ENCODE data around the gene TRPM2.

The TRPM2 gene

DNA sequence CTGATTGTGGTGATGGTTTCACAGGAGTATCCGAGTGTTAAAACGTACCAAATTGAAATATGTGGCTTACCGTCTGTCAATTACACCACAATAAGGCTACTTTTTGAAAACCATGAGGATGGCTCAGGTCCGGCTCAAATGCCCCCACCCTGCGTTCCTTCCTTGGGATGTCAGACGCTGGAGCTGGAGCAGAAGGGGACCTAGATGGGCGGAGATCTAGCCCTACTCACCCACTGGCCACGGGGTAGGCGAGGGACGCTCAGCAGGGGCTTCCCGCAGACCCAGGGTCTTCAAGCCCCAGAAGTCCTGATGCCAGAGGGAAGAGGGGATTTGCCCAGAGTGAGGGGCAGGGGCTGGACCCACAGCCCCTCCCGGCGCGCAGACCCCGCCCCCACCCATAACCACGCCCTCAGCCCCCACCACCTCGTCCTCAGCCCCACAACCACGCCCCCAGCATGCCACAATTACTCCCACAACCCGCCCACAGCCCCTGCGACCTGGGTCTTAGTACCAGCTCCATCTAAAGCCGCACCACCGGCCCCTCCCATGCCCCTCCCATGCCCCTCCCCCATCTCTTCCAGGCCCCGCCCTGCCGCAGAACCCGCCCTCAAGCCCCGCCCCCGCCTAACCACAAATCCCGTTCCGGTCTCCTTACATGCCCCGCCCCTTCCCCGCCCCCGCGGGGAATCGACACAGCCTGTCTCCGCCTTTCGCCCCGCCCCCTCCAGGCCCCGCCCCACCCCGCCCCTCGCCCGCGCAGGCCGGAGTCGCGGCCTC, 101.5 kb downstream of the TRPM2 start, which contains the start of gene LRRC3:
Gene LRRC3, plus strand, starts transcription at position 764 of the 777 bp plus-strand sequence. CDS start 1,135 bp downstream, outside the sequence.
- peak; percentile 73 for DNase-seq (ENCODE audit: low read depth)

GRCh38 chr21:44455524-44456213, 102.2 kb downstream of the TRPM2 start:
- H3K4me3 ChIP-seq (ENCODE audit: low read length) = peak overlapping the region; percentile 61
- DNase-seq (ENCODE audit: low read depth) = peak; percentile 25
- peak; percentile 25; the same call in 1 of the 2 replicates for TF ChIP-seq CTCF (conservative IDR thresholded peaks at IDR 0.05; ENCODE audit: low read length)

More for the DNA sequence above, 101.5 kb downstream of the TRPM2 start, which contains the start of gene LRRC3:
- peak within 1 kb of the TSS; percentile 61 for H3K4me3 ChIP-seq (ENCODE audit: low read length)
- TF ChIP-seq CTCF (conservative IDR thresholded peaks at IDR 0.05; ENCODE audit: low read length) = no peak

DNA sequence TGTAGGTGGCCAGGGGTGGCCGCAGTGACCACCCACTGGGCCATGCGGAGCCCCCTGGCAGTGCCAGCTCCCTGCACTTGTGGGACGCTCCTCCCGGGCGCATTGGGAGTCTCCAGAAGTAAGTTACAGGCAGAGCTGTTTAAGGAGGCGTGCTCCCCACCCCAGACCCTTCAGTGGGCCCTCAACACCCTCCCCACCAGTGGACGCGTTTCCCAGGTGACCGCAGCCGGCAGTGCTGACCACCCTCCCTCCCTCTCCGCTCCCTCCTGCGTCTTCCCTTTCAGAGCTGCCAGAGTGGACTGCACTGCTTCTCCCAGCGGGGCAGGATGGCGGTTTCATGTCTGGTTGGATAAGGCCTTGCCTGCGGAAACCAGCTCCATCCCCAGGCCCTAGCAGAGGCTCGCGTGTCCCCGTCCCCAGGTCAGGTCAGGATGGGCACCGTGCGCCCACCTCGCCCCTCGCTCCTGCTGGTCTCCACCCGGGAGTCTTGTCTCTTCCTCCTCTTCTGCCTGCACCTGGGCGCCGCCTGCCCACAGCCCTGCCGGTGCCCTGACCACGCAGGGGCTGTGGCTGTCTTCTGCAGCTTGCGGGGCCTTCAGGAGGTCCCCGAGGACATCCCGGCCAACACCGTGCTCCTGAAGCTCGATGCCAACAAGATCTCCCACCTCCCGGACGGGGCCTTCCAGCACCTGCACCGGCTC, 102.9 kb downstream of the TRPM2 start:
- no peak for DNase-seq (ENCODE audit: low read depth)
- TF ChIP-seq CTCF (conservative IDR thresholded peaks at IDR 0.05; ENCODE audit: low read length) = no peak
- peak overlapping the region; percentile 61 for H3K4me3 ChIP-seq (ENCODE audit: low read length)

DNA sequence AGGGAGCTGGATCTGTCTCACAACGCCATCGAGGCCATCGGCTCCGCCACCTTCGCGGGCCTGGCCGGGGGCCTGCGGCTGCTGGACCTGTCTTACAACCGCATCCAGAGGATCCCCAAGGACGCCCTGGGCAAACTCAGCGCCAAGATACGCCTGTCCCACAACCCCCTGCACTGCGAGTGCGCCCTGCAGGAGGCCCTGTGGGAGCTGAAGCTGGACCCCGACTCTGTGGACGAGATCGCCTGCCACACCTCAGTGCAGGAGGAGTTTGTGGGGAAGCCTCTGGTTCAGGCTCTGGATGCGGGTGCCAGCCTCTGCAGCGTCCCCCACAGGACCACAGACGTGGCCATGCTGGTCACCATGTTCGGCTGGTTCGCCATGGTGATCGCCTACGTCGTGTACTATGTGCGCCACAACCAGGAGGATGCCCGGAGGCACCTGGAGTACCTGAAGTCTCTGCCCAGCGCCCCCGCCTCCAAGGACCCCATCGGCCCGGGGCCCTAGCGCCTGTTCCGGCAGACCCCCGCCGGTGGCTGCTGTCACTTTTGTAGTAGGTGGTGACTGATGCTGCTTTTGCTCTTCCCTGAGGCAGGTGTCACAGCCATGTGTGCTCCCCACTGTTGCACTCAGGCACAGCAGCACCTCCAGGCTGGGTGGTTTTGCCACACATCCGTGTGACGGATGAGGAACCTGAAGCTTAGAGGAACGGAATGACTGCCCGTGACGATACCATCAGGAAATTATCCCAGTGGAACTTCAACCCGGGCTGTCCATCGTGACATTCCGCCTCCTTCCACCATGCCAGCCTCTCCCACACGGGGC, 103.7 kb downstream of the TRPM2 start:
- TF ChIP-seq CTCF (conservative IDR thresholded peaks at IDR 0.05; ENCODE audit: low read length) = no peak
- no peak for DNase-seq (ENCODE audit: low read depth)
- H3K4me3 ChIP-seq (ENCODE audit: low read length) = no peak overlapping the region

DNA sequence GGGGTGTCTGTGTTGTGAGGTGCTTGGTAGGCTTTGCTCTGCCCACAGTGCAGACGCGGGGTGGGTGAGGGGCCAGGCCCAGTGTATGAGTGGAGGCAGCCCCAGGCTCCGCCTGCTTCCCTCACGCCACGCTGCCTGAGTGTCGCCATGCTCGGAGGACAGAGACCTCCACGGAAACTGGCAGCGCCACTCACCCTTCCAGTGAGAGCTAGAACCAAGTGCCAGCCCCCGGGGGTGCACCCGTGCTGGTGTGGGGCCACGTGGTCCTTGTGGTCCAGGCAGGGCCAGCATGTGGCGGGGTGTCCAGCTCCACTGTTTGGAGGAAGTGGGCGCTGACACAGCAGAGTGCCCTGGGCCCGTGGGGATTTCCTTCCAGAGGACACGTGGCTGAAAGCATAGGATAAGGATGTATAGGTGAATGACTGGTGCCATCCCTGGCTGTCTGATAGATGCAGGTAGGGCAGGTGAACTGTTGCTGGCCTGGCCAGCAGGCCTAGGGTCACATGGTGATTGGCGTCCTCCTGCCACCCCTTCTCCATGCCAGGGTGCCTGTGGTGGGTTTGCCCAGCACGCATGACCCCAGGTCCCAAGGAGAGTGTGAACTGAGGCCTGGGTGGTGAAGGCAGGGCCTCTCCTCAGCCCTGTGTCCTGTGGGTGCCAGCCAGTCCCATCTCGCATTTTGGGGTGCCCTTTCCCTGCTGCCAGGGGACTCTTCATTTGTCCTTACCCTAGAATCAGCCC, 105.7 kb downstream of the TRPM2 start:
- DNase-seq (ENCODE audit: low read depth) = no peak
- TF ChIP-seq CTCF (conservative IDR thresholded peaks at IDR 0.05; ENCODE audit: low read length) = no peak
- no peak overlapping the region for H3K4me3 ChIP-seq (ENCODE audit: low read length)

Measured in AG10803 (cell line).